ENCODE measurements around the gene PTDSS2.
"Not testable (repeated sequence)": the region's sequence is repeated elsewhere in the genome, so short reads cannot be mapped to it uniquely, and the experiment has no call there.

PTDSS2 gene

DNA sequence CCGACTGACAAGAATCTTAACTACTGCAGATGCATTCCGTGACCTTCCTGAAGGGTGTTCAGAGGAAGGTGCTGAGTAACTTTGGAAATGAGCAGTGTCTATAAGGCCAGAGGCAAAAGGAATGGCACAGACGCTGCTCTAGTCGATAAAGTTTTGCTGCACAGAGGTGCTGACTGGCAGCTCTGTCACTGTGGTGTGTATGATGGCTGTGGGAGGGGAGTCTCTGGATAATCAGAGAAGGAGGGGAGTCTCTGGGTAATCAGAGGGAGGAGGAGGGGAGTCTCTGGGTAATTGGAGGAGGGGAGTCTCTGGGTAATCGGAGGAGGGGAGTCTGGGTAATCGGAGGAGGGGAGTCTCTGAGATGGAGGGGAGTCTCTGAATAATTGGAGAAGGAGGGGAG lies 18.4 kb downstream of the PTDSS2 start:
- DNase-seq (ENCODE audit: low read depth, low spot score) = no peak

DNA sequence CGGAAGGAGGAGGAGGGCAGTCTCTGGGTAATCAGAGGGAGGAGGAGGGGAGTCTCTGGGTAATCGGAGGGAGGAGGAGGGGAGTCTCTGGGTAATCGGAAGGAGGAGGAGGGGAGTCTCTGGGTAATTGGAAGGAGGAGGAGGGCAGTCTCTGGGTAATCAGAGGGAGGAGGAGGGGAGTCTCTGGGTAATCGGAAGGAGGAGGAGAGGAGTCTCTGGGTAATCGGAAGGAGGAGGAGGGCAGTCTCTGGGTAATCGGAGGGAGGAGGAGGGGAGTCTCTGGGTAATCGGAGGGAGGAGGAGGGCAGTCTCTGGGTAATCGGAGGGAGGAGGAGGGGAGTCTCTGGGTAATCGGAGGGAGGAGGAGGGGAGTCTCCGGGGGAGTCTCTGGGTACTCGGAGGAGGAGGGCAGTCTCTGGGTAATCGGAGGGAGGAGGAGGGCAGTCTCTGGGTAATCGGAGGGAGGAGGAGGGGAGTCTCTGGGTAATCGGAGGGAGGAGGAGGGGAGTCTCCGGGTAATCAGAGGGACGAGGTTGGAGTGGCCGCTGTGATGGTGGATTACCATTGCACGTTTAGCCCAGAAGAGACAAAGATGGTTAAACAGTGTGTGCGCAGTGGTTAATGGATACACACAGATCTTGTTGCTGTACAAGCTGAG lies 19.1 kb downstream of the PTDSS2 start:
- not testable (repeated sequence) for DNase-seq (ENCODE audit: low read depth, low spot score)

DNA sequence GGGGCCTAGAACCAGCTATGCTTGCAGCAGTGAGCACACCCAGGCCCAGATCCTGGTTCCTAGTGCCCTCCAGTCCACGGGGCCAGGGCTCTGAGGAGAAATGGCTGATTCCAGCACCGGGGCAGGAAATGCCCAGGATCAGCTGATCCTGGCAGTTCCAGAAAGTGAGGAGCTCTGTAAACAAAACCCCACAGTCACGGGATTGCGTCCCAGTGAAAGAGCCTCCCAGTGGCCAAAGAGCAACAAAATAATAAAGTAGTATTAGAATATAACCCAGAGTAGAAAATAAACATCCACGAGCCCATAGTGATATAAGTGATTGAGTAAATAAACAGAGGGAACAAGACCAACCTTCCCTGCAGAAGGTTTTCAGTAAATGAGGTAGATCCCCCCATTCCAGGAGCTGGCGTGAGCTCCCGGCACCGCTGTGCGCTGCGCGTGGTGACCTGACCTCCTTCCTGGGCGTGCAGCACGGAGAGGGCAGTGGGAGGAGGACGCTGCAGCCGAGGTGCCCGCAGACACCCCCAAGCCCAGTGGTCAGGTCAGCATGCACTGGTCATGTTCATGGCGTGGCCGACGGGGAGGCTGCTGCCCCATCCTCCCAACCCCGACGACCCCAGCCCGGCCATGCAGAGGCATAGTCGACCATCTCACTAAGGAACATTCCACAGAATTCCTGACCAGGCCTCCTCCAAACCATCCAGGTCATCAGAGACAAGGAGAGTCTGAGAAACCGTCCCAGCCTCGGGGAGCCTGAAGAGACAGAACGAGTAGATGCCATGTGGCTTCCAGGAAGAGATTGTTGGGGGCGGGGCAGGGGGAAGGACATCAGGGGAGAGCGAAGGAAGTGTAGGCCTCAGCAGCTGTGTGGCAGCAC lies 19.8 kb downstream of the PTDSS2 start:
- no peak for DNase-seq (ENCODE audit: low read depth, low spot score)

DNA sequence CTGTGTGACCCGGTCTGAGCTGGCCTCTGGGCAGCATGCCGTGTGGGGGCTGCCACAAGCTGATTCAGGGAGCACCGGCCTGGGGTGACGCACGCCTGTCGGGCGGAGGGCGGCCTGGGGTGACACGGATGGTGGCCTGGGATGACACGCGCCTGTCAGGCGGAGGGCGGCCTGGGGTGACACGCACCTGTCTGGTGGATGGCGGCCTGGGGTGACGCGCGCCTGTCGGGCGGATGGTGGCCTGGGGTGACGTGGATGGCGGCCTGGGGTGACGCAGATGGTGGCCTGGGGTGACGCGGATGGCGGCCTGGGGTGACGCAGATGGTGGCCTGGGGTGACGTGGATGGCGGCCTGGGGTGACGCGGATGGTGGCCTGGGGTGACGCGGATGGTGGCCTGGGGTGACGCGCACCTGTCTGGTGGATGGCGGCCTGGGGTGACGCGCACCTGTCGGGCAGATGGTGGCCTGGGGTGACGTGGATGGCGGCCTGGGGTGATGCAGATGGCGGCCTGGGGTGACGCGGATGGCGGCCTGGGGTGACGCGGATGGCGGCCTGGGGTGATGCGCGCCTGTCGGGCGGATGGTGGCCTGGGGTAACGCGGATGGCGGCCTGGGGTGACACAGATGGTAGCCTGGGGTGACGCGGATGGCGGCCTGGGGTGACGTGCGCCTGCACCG lies 21.5 kb downstream of the PTDSS2 start:
- no peak for DNase-seq (ENCODE audit: low read depth, low spot score)

DNA sequence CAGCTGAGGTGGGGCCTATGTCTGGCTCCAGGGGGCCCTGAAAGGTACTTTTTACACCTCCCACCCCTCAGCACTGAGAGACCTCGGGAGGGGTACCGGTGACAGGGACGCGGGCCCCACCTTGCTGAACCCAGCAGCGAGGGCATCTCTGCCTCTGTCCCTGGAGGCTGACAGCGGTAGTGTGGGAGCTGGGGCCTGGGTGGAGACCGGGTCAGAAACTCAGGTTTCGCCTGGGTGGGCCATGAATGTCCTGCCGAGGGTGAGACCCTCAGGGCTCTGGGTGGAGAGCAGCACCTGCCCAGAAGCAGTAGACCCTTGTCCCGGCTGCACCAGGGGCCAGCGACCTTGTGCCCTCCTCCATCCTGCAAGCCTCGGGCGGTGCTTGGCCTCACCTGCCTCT lies 22.2 kb downstream of the PTDSS2 start:
- DNase-seq (ENCODE audit: low read depth, low spot score) = no peak

DNA sequence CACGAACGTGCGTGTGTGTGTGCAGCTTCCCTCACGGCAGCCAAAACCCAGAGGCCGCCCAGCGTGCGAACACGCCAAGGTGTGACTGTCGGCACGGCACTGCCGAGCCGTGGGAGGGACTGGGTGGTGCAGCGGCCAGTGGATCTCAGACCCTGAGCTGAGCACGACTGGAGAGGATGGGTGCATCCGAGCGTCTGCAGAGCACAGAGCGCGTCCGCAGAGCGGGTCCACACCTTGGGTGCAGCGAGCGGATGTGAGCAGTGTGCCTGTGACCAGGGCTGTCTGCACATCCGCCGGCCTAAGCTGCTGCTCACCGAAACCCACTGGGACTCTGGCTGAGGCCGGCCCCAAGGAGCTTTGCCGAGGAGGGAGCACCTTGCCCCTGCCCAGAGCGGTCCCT lies 22.7 kb downstream of the PTDSS2 start:
- no peak for DNase-seq (ENCODE audit: low read depth, low spot score)

DNA sequence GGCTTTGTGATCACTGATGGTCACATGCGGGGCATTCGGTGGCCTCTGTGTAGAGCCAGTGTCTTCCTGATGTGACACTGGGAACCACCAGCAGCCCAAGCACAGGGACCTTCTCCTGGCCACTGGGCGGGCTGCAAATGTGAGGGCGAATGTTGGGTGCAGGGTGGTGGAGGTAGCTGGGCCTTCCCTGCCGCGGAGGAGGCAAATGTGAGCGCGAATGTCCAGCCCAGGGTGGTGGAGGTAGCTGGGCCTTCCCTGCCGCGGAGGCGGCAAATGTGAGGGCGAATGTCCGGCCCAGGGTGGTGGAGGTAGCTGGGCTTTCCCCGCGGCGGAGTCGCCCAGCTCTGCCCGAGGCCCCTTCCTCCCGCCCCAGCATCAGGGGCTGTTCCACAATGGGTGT lies 23.3 kb downstream of the PTDSS2 start:
- no peak for DNase-seq (ENCODE audit: low read depth, low spot score)

DNA sequence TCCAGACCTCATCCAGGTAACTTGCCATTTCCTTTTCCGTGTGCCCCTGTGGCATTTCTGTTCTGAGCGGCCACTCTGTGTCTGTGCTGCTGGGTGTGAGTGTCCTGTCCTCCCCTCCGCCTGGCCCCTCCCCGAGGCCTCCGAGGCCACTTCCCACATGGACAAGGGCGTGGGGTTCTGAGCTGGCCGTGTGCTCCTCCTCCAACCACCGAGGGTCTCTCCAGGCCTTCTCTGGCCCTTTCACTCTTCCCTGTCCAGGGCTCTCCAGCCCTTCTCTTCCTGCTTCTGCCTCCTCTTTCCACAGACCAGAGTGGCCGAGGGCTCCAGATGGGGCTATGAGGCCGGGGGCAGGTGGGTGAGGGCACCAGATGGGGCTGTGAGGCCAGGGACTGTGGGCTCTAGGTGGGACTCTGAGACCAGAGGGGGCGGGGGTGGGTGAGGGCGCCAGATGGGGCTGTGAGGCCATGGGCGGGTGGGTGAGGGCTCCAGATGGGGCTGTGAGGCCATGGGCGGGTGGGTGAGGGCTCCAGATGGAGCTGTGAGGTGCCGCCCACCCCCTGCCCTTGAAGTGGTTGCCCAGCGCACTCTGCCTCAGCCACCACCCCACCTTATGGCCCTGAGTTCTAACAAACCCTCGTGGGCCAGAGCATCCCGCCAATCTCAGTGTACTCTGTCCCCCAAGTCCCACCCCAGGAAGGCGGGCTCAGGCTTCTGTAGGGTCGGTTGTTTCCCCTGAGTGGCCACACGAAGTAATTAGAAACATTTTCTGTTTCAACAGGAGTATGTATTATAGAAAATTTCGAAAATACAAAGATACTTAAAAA lies 24.1 kb downstream of the PTDSS2 start:
- no peak for DNase-seq (ENCODE audit: low read depth, low spot score)

DNA sequence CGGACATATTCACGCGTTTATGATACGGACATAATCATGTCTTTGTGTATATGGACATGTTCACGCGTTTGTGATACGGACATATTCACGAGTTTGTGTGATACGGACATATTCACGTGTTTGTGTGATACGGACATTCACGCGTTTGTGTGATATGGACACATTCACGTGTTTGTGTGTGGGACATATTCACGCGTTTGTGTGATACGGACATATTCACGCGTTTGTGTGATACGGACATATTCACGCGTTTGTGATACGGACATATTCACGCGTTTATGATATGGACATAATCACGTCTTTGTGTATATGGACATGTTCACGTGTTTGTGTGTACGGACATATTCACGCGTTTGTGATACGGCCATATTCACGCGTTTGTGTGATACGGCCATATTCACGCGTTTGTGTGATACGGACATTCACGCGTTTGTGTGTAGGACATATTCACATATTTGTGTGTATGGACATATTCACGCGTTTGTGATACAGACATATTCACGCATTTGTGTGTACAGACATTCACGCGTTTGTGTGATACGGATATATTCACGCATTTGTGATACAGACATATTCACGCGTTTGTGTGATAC lies 24.9 kb downstream of the PTDSS2 start:
- no peak for DNase-seq (ENCODE audit: low read depth, low spot score)

DNA sequence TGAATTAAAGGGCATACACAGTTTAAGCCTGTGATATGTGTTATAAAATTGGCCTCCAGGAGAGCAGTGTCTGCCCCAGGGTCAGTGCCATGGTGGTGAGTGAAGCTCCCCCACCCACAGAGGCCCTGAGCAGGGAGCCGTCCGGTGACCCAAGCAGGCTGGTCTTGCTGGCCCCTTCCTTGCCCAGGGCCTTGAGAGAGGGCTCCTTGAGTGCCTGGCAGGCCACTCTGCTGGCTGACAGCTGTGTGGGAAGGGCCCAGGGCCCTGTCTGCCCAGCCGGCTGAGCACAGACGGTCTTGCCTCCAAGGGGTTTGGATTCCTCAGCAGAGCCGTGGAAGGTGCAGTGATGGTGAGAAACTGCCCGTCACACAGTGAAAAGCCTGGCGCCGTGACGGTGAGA lies 25.9 kb downstream of the PTDSS2 start:
- DNase-seq (ENCODE audit: low read depth, low spot score) = no peak

DNA sequence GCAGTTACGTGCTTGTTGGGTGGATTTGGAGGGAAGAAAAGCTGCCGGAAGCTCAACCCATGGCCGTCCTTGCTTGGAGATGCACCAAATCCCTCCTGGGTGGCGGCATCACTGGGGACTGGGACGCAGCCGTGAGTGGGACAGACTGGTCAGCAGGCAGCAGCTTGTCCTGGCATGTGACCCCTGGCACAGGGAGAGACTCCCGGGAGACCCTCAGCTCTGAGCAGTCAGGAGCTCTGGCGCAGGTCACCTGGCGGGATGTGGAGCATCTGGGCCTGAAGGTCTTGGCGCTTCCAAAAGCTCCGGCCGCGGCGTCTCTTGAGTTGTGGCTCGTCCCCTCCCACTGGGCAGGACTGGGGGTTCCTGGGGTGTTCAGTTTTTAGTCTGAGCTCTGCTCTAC lies 26.3 kb downstream of the PTDSS2 start:
- no peak for DNase-seq (ENCODE audit: low read depth, low spot score)

DNA sequence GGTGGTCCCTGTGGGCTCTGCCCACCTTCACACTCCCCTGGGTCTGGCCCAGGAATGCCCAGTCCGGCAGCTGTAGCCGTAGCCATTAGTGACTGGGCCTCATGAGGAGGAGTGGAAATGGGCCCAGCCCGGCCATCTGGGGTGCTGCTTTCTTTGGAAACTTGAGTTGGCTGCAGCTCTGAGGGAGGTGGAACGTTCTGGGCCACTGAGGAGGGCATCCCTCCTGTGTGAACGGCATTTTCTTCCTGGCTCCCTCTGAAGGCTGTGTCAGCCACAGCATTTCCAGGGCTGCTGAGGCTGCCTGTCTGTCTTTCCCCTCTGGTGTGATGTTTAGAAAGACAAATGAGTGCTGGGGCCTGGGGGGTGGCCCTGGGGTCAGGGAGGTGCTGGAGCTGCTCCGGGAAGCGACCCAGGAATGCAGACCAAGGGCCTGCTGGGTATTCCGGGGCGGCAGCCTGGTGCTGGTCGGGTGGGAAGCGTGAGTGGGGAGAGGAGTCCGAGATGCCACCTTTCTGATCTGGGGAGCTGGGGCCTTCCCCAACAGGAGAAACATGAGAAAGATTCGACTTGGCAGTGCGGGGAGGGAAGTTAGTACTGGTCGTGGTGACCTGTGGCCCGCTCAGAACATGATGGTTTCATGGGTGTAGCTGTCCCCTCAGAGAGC lies 27.1 kb downstream of the PTDSS2 start:
- DNase-seq (ENCODE audit: low read depth, low spot score) = no peak

DNA sequence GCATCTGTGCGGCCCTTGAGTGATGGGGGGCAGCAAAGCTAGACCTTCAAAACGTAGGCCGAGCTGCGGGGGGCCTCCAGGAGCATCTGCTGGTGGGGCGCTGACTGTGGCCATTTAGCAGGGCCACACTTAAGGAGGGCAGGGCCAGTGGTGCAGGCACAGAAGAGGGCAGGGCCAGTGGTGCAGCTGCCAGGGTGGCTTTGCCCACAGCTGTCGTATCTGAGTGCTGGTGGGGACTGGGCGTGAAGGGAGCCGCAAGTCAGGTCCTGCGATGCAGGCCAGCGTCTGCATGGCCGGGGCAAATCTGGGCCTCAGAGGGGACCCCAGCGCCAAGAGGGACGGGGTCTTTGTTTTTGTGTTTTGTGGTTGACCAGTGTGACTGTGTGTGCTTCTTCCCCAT lies 29.2 kb downstream of the PTDSS2 start:
- DNase-seq (ENCODE audit: low read depth, low spot score) = no peak

DNA sequence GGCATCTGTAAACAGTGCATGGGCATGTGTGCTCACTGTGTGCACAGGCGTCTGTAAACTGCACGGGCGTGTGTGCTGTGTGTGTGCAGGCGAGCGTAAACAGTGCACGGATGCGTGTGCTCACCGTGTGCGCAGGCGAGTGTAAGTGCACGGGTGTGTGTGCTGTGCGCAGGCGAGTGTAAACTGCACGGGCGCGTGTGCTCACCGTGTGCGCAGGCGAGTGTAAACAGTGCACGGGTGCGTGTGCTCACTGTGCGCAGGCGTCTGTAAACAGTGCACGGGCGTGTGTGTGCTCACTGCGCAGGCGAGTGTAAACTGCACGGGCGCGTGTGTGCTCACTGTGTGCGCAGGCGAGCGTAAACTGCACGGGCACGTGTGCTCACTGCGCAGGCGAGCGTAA lies 34.5 kb downstream of the PTDSS2 start:
- no peak for DNase-seq (ENCODE audit: low read depth, low spot score)

DNA sequence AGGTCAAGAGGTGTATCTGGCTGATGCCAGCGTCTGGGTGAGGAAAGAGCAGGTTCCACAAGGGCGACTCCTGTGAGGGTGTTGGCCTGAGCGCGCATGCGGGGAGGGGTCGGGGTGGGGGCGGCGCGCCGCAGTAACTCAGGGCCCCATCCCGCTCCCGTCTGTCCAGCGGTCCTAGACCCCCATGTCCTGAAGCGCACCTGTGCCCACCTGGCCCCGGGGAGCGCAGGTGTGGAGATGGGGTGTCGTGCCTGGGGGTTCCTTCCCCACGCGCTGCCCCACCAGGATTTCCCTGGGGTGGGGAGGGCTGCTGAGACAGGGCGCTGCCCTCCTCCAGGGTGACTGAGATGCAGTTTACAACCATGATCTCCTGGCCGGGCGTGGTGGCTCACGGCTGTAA lies 36.1 kb downstream of the PTDSS2 start:
- DNase-seq (ENCODE audit: low read depth, low spot score) = no peak

DNA sequence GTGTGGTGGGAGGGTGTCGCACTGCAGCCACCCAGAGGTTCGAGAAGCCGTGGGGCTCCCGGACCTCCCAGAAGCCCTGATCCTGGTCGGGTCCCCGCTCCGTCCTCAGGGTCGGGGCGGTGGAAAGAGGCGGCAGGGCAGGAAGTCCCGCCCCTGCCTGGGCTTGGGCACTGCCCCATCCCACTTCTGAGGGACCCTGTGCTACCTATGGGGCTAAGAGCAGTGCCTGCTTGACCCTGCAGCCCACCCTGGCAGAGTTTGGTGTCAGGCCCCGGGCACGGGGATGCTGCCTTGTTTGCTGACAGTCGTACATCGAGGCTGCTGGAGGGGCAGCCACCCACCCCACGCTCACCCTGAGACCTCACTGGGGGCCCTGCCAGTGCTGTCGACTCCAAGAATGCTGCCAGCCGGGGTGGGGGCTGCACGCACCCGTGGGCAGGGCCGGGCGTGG lies 37.5 kb downstream of the PTDSS2 start:
- DNase-seq (ENCODE audit: low read depth, low spot score) = no peak

DNA sequence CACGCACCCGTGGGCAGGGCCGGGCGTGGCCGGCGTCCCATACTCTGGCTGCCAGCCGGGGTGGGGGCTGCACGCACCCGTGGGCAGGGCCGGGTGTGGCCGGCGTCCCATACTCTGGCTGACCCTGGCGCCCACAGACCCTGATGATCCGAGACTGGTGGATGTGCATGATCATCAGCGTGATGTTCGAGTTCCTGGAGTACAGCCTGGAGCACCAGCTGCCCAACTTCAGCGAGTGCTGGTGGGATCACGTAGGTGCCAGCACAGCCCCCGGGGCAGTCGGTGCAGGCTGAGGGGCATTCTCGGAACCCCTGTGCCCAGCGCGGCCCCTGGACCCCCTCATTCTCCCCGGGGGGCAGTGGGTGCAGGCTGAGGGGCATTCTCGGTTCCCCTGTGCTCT lies 38.0 kb downstream of the PTDSS2 start:
- DNase-seq (ENCODE audit: low read depth, low spot score) = no peak

DNA sequence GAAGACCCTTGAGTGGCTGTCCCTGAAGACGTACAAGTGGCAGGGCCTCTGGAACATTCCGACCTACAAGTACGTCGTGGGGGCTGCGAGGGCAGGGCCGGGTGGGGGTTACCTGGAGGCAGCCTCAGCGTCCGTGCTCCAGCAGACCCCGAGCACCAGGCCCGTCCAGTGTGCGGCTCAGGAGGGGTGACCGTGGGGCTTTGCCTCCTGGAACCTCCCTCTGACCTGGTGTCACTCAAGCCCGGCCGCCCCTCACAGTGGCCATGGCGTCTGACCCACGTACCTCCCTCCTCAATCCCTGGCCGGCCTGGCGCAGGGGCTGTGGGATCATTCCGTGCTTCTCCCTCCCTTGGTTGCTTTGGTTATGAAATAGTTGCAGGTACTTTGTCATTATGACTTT lies 38.5 kb downstream of the PTDSS2 start:
- no peak for DNase-seq (ENCODE audit: low read depth, low spot score)

DNA sequence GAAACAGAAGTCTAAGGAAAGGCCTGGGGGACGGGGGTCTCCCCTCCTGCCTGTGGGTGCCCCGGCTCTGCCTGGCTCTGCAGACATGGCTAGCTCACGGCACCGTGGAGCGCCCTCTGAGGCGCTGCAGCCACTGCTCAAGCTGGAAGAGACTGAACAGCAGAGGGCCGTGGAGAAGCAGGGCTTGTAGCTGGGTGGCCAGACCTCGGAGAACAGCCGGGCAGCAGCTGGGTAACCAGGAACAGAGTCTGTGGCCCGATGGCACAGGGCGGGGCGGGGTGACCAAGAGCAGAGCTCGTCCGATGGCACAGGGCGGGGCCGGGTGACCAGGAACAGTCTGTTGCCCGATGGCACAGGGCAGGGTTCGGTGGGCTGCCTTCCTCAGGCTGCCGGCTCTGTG lies 38.9 kb downstream of the PTDSS2 start:
- DNase-seq (ENCODE audit: low read depth, low spot score) = no peak

DNA sequence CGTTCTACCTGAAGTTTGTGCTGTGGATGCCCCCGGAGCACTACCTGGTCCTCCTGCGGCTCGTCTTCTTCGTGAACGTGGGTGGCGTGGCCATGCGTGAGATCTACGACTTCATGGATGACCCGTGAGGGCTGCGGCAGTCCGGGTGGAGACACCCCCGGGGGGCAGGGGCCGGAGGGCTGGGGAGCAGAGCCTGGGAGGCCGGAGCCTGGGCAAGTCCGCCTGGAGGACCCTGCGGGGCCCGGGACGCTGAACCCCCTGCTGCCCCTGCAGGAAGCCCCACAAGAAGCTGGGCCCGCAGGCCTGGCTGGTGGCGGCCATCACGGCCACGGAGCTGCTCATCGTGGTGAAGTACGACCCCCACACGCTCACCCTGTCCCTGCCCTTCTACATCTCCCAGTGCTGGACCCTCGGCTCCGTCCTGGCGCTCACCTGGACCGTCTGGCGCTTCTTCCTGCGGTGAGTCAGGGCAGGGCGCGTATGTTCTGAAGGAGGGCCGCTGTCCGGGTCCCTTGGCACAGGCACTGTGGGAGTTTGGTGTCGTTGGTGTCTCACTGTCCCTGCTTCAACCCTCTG lies 39.6 kb downstream of the PTDSS2 start:
- DNase-seq (ENCODE audit: low read depth, low spot score) = no peak
